Stimulated activated CD8-positive, alpha-beta memory T cell treated with anti-CD3 and anti-CD28 coated beads, Interleukin-15, amount 100 ng/mL, for 24 hours (primary cell): Measurements from ENCODE around the gene RNF43.
"Not testable (repeated sequence)": the region's sequence is repeated elsewhere in the genome, so short reads cannot be mapped to it uniquely, and the experiment has no call there.

Experiments used
- DNase-seq: peaks from one replicate; pipeline ENCODE4 v3.0.0-alpha.2; 2020; ENCODE audit warnings: low read depth

The RNF43 gene

GRCh38 chr17:58409432-58409831, 7.9 kb downstream of the RNF43 start:
- no peak for DNase-seq

GRCh38 chr17:58403311-58403710, 14.0 kb downstream of the RNF43 start:
- no peak for DNase-seq

- DNase-seq = no peak
These were observed 14.7 kb downstream of the RNF43 start for GRCh38 chr17:58402679-58403078.

GRCh38 chr17:58402047-58402446, 15.3 kb downstream of the RNF43 start:
- DNase-seq = no peak

GRCh38 chr17:58401287-58401686, 16.0 kb downstream of the RNF43 start:
- no peak for DNase-seq

GRCh38 chr17:58400826-58401225, 16.5 kb downstream of the RNF43 start:
- no peak for DNase-seq

GRCh38 chr17:58399974-58400373, 17.4 kb downstream of the RNF43 start:
- DNase-seq = no peak

- no peak for DNase-seq
These were observed 18.6 kb downstream of the RNF43 start for GRCh38 chr17:58398574-58399266.

- DNase-seq = not testable (repeated sequence)
These were observed 19.9 kb downstream of the RNF43 start for GRCh38 chr17:58397421-58397820.

- DNase-seq = no peak
These were observed 21.2 kb downstream of the RNF43 start for GRCh38 chr17:58396173-58396572.

- no peak for DNase-seq
These were observed 22.7 kb downstream of the RNF43 start for GRCh38 chr17:58394534-58395223.

GRCh38 chr17:58391302-58391984, 25.9 kb downstream of the RNF43 start:
- no peak for DNase-seq

GRCh38 chr17:58390884-58391283, 26.4 kb downstream of the RNF43 start:
- no peak for DNase-seq

- no peak for DNase-seq
These were observed 28.8 kb downstream of the RNF43 start for GRCh38 chr17:58388302-58389190.

GRCh38 chr17:58387834-58388233, 29.5 kb downstream of the RNF43 start:
- DNase-seq = no peak

- no peak for DNase-seq
These were observed 30.6 kb downstream of the RNF43 start for GRCh38 chr17:58386708-58387107.

GRCh38 chr17:58385359-58385899, 31.9 kb downstream of the RNF43 start:
- DNase-seq = no peak

GRCh38 chr17:58384897-58385296, 32.4 kb downstream of the RNF43 start:
- DNase-seq = no peak

GRCh38 chr17:58383892-58384462, 33.4 kb downstream of the RNF43 start:
- DNase-seq = no peak

GRCh38 chr17:58382872-58383242, 34.5 kb downstream of the RNF43 start:
- no peak for DNase-seq

GRCh38 chr17:58382108-58382871, 35.0 kb downstream of the RNF43 start:
- DNase-seq = no peak
